ENCODE data around the gene AKAP6. TPM values are rescaled to one million over a fixed set of nuclear protein-coding genes. Genes with fewer than 3 reads are reported as not detected.

The AKAP6 gene
- total and polyA plus RNA-seq, 2 of the 8 experiments (the other 6 are each of a cell fraction or from before 2014, with no cell fraction given), result 0.09 to 0.89 TPM

GRCh38 chr14:32677129-32677780, 348.2 kb downstream of the AKAP6 start:
- FAIRE-seq, result no peak
- CTCF ChIA-PET (ENCODE audit: partially characterized antibody), result no interaction called here
- 95% methylated on average over 5 of the region's 5 CpGs; no CpG with 5 or more reads in 1 of the 2 experiments for WGBS, 2 experiments (ENCODE audit: extremely low coverage in 1 of 2, insufficient coverage in 1 of 2, insufficient read length in 1 of 2, insufficient replicate concordance in 2 of 2, low coverage in 1 of 2, low lambda C conversion rate in 2 of 2, missing lambda C conversion rate in 1 of 2)
- no peak for TF ChIP-seq BRCA1 (IDR thresholded peaks at IDR 0.05; ENCODE audit: low read depth, low read length)
- no peak for TF ChIP-seq CTCF (IDR thresholded peaks at IDR 0.05; ENCODE audit: control extremely low read depth in 1 of 3, insufficient read depth in 1 of 3, low read depth in 1 of 3, low read length in 3 of 3)
- no peak for TF ChIP-seq TCF12 (IDR thresholded peaks at IDR 0.05; ENCODE audit: low read depth, low read length)
- no peak for TF ChIP-seq TAF1 (IDR thresholded peaks at IDR 0.05; ENCODE audit: low read depth, low read length)
- TF ChIP-seq ASH2L (IDR thresholded peaks at IDR 0.05; ENCODE audit: low read length), result no peak
- TF ChIP-seq CREB1 (IDR thresholded peaks at IDR 0.05), result no peak
- no peak for TF ChIP-seq RFX5 (IDR thresholded peaks at IDR 0.05; ENCODE audit: borderline replicate concordance, low read depth, low read length)
- TF ChIP-seq USF2 (IDR thresholded peaks at IDR 0.05; ENCODE audit: low read length), result no peak
- TF ChIP-seq BCL11A (IDR thresholded peaks at IDR 0.05; ENCODE audit: low read depth in 2 of 2, low read length in 2 of 2), result no peak
- no peak for TF ChIP-seq TAF7 (optimal IDR thresholded peaks at IDR 0.05; ENCODE audit: borderline replicate concordance, low read depth, low read length)
- no peak for TF ChIP-seq HDAC6 (IDR thresholded peaks at IDR 0.05; ENCODE audit: low read depth, low read length)

More at GRCh38 chr14:32677129-32677780, 348.2 kb downstream of the AKAP6 start:
- no peaks in the 10 kb centered on the region for H3K36me3 ChIP-seq (ENCODE audit: control insufficient read depth in 2 of 4, insufficient read depth in 4 of 4, low read length in 3 of 4)
- no peak overlapping the region for H2BK20ac ChIP-seq (ENCODE audit: low read length)
- POLR2A ChIA-PET (ENCODE audit: partially characterized antibody), result no interaction called here
- H3K4me3 ChIP-seq (ENCODE audit: extremely low read depth in 1 of 4, insufficient read depth in 2 of 4, low read depth in 3 of 4, low read length in 4 of 4), result no peak overlapping the region
- H3K4ac ChIP-seq (replicated peaks; ENCODE audit: insufficient read length, low read depth, low read length), result no peak overlapping the region
- H4K8ac ChIP-seq (ENCODE audit: extremely low read depth, insufficient read depth, low read length), result no peak overlapping the region
- H2AK5ac ChIP-seq (ENCODE audit: low read depth, low read length), result no peak overlapping the region
- H3K27ac ChIP-seq (ENCODE audit: low read depth, low read length), result no peak overlapping the region
- H3K9ac ChIP-seq (replicated peaks in 1 of 4; ENCODE audit: extremely low read depth in 1 of 4, low read depth in 3 of 4, low read length in 3 of 4), result no peak overlapping the region
- no peaks in the 10 kb centered on the region for H3K79me1 ChIP-seq (ENCODE audit: low read depth, low read length)
- no peaks in the 10 kb centered on the region for H4K20me1 ChIP-seq (replicated peaks in 1 of 2; ENCODE audit: control insufficient read depth in 1 of 2, insufficient read depth in 2 of 2, low read length in 2 of 2)
- DNase-seq (ENCODE audit: low read depth in 1 of 2, low spot score in 2 of 2), result no peak
- no peak overlapping the region for H3K4me2 ChIP-seq (ENCODE audit: insufficient read depth in 1 of 2, low read depth in 2 of 2, low read length in 2 of 2)
- 0 out of 4 replicates have a peak, but pooled peaks cover 0 to 2% of the 10 kb centered on the region in 2 experiments for H3K9me3 ChIP-seq (ENCODE audit: insufficient read depth in 2 of 2, low read depth in 1 of 2, low read length in 1 of 2)
- no peaks in the 10 kb centered on the region for H3K27me3 ChIP-seq (replicated peaks in 1 of 4; ENCODE audit: control insufficient read depth in 3 of 4, extremely low read depth in 1 of 4, insufficient read depth in 3 of 4, low read length in 3 of 4)
- no peak overlapping the region for H2BK5ac ChIP-seq (ENCODE audit: low read depth, low read length)
- H3K23me2 ChIP-seq (ENCODE audit: low read depth, low read length), result no peaks in the 10 kb centered on the region
- no peak overlapping the region for H2AFZ ChIP-seq (ENCODE audit: low read length)
- no peak overlapping the region for H2BK15ac ChIP-seq (ENCODE audit: low read length)
- no peak overlapping the region for H3K56ac ChIP-seq (replicated peaks; ENCODE audit: insufficient read length, low read depth, low read length)
- H3K79me2 ChIP-seq (ENCODE audit: control insufficient read depth in 1 of 2, insufficient read depth in 2 of 2, low read length in 2 of 2), result no peaks in the 10 kb centered on the region
- H4K5ac ChIP-seq (ENCODE audit: insufficient read length, low read depth, low read length), result no peak overlapping the region
- no peak overlapping the region for H3K23ac ChIP-seq (ENCODE audit: insufficient read length)
- H2BK120ac ChIP-seq (replicated peaks; ENCODE audit: low read depth, low read length), result no peak overlapping the region
- H3K14ac ChIP-seq (ENCODE audit: insufficient read length), result no peak overlapping the region
- no peak overlapping the region for H2BK12ac ChIP-seq (ENCODE audit: low read depth, low read length)
- no peak overlapping the region for H4K91ac ChIP-seq (replicated peaks; ENCODE audit: insufficient read length, low read length)
- H3K4me1 ChIP-seq (replicated peaks in 1 of 4; ENCODE audit: control insufficient read depth in 3 of 4, insufficient read depth in 4 of 4, low read length in 3 of 4), result no peaks in the 10 kb centered on the region
- H3K18ac ChIP-seq (ENCODE audit: extremely low read depth, low read length), result no peak overlapping the region
